HL-60 (cell line): ENCODE measurements around the gene ASTN2.

ENCODE experiments used
- DNase-seq, 2 experiments: peaks; one replicate each; pipeline ENCODE4 v3.0.0-alpha.2; 2010 to 2020; ENCODE audit warnings: low read depth in 1 of 2, low spot score in 1 of 2
- H3K27ac ChIP-seq: fragments of 250-450 bp; sonication (Bioruptor Pico); replicated peaks from 2 replicates; pipeline ENCODE4 v1.5.1; 2020; ENCODE audit warnings: mild to moderate bottlenecking, moderate library complexity
- H3K27me3 ChIP-seq: fragments of 250-450 bp; sonication (Bioruptor Pico); 2 replicates; pipeline ENCODE4 v1.5.1; 2021; ENCODE audit warnings: mild to moderate bottlenecking, moderate library complexity; ENCODE audit not compliant: insufficient read depth, poor library complexity, severe bottlenecking
- H3K4me3 ChIP-seq: replicated peaks from 2 replicates; pipeline ENCODE4 v1.5.1; 2011; ENCODE audit warnings: mild to moderate bottlenecking, control low read depth, low read length; ENCODE audit not compliant: insufficient read depth
- GABPA ChIP-seq: IDR thresholded peaks from 2 replicates; pipeline ENCODE4 v1.6.1; 2012; ENCODE audit warnings: low read depth
- POLR2AphosphoS5 ChIP-seq: IDR thresholded peaks from 2 replicates; pipeline ENCODE4 v1.6.1; 2012; ENCODE audit warnings: low read depth
- REST ChIP-seq: IDR thresholded peaks from 2 replicates; pipeline ENCODE4 v1.6.1; 2012; ENCODE audit warnings: low read depth; ENCODE audit not compliant: insufficient replicate concordance
- SPI1 ChIP-seq: IDR thresholded peaks from 2 replicates; pipeline ENCODE4 v1.6.1; 2012; ENCODE audit warnings: low read depth, mild to moderate bottlenecking, borderline replicate concordance
- TF ChIP-seq, protein P1 (sequence below): IDR thresholded peaks from one replicate; pipeline ENCODE4 v1.5.1; 2011; ENCODE audit warnings: low read length, control low read depth, inconsistent platforms; ENCODE audit not compliant: insufficient read depth

ASTN2 gene

DNA sequence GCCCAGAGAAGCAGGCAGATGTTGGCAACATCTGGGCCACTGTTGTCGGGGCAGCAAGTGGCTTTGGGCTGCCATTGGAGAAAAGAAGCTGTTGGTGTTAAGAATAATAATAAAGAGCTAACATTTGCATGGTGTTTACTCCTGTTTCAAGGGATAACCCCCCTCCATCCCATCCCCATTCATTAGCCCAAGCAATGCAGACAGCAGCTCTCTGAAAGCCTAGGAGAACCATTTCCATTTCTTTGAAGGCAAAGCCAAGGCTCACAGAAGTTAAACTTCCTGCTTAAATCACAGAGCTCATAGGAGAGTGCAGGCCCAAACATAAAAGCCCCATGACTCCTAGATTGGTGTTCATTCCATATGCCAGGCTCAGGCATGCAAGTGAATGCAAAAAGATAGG, 175.4 kb downstream of the ASTN2 start:
- TF ChIP-seq, protein P1, sequence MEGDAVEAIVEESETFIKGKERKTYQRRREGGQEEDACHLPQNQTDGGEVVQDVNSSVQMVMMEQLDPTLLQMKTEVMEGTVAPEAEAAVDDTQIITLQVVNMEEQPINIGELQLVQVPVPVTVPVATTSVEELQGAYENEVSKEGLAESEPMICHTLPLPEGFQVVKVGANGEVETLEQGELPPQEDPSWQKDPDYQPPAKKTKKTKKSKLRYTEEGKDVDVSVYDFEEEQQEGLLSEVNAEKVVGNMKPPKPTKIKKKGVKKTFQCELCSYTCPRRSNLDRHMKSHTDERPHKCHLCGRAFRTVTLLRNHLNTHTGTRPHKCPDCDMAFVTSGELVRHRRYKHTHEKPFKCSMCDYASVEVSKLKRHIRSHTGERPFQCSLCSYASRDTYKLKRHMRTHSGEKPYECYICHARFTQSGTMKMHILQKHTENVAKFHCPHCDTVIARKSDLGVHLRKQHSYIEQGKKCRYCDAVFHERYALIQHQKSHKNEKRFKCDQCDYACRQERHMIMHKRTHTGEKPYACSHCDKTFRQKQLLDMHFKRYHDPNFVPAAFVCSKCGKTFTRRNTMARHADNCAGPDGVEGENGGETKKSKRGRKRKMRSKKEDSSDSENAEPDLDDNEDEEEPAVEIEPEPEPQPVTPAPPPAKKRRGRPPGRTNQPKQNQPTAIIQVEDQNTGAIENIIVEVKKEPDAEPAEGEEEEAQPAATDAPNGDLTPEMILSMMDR = no peak
- TF ChIP-seq POLR2AphosphoS5 (no peak), GABPA (no peak), REST (no peak), SPI1 (no peak)
- Histone ChIP-seq H3K27ac (no peak overlapping the region), H3K27me3 (no peaks in the 10 kb centered on the region), H3K4me3 (no peak overlapping the region)
- no peak for DNase-seq

DNA sequence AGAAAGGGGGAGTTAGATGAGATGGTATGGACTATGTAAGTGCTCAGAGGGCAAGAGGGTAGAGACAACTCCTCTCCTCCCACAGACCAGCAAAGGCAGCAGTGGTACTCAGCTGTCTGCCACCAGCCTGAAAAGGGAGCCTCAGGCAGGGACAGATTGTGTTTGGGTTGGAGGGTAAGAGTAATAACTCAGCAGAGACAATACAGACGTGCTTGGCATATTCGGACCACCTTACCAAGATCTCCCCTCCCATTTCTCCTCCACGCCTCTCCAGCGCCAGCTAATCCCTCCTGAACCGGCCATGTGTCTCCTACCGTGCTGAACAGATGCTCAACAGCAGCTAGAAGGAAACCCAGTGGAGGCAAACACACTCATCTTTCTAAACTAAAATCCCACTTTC, 180.8 kb downstream of the ASTN2 start:
- no peak for DNase-seq
- no peak overlapping the region for H3K4me3 ChIP-seq

DNA sequence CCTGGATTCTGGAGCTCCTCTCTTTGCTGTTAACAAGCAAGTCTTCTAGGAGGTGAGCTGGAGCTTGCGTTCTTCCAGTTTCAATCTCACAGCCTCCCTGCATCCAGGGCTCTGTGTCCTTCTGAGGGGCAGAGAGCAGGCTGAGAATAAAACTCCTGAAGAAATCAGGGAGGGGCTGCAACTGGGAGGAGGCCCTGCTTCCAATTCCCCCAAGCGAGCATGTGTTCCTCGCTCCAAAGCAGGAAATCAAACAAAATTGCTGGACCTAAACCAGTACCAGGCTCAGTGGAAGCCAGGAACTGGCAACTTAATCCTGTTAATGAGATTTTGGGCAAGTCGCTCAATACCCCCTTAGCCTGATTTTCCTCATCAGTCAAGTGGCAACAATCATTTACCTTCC, 181.8 kb downstream of the ASTN2 start:
- Histone ChIP-seq H3K4me3 (no peak overlapping the region), H3K27me3 (no peaks in the 10 kb centered on the region), H3K27ac (no peak overlapping the region)
- TF ChIP-seq POLR2AphosphoS5 = no peak
- no peak for TF ChIP-seq SPI1
- no peak for TF ChIP-seq GABPA
- TF ChIP-seq, protein P1 = no peak
- TF ChIP-seq REST = no peak
- DNase-seq = no peak

More for the DNA sequence above, 180.8 kb downstream of the ASTN2 start:
- no peak for TF ChIP-seq GABPA
- TF ChIP-seq REST = no peak
- TF ChIP-seq POLR2AphosphoS5 = no peak
- TF ChIP-seq, protein P1 = no peak
- no peak for TF ChIP-seq SPI1
- no peak overlapping the region for H3K27ac ChIP-seq
- no peaks in the 10 kb centered on the region for H3K27me3 ChIP-seq
